HG02938 (cell line): Measurements from ENCODE around the gene S100A7A.
"Not testable (repeated sequence)": the region's sequence is repeated elsewhere in the genome, so short reads cannot be mapped to it uniquely, and the experiment has no call there.

Experiments
- ATAC-seq: cut with Tn5 transposase; IDR thresholded peaks from one replicate; pipeline ENCODE4 v1.9.1; 2021; ENCODE audit warnings: mild to moderate bottlenecking, moderate library complexity; ENCODE audit not compliant: unreplicated experiment

S100A7A gene

DNA sequence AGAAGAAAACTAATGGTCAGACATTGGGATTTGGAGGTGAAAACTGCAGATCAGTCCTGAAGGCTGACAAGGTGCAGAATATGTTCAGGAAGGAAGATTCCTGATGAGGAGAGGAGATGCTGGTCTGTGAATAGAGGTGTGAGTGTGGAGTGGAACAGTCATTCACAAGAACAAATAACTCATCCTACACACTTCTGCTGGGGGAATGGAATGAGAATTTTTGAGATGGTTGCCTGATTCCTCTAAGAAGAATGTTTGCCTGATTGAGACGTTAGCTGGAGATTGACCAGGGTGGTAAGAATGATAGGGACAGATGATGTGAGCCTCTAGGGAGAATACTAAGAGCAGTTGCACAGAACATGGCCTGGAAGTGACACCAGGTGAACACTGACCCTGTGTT lies 40.1 kb downstream of the S100A7A start:
- no peak for ATAC-seq

DNA sequence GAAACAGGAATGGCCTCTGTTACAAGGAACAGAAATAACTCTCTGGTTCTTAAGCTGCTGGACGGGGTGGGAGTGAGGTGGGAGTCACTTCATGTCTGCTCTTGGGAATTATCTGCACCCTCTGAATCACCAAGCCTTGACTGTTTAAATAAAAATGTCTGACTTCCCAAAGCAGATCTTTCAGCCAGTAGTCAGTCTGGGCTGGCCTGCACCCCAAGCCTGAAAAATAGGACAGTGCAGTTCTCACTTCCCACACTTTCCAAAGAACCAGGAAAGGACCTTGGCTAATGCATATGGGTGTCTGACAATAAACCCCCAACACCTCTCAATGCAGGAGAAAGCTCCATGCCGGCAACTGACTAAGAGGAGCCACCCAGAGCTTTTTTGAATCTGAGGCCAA lies 43.3 kb downstream of the S100A7A start:
- no peak for ATAC-seq

DNA sequence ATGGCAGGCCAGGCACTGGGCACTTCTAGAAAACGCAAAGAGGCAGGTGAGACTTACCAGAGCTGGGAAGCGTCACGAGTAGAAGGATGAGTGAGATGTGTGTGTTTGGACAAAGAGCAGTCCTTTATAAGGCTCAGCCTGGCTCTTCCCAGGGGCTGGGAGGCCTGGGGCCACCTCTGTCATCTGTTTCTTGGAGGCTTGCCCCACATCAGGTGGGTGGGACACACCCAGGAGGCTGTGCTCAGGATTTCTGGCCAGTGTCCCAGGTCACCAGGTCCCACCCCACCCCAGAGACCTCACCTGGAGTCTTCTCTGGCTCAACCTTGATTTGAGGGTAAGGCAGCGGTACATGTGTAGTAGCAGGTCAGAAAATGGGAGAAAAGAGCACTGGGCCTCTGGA lies 44.2 kb downstream of the S100A7A start, which contains the start of gene S100A7:
S100A7 (minus strand) TSS at position 101 of the 400 bp plus-strand sequence. CDS start 1,638 bp downstream, outside the sequence.
- ATAC-seq, result no peak

DNA sequence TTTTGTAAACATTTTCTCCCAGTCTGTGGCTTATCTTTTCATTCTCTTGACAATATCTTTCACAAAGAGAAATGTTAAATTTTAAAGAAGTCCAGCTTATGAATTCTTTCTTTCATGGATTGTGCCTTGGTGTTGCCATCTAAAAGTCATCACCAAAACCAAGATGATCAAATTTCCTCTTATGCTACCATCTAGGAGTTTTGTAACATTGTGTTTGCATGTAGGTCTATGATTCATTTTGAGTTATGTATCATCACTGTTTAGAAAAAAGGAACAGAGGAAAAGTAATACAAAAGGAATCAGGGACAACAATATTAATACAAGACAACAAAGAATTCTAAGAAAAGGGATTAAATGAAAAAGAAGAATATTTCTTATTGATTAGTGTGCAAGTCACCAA lies 46.4 kb downstream of the S100A7A start:
- ATAC-seq, result not testable (repeated sequence)

DNA sequence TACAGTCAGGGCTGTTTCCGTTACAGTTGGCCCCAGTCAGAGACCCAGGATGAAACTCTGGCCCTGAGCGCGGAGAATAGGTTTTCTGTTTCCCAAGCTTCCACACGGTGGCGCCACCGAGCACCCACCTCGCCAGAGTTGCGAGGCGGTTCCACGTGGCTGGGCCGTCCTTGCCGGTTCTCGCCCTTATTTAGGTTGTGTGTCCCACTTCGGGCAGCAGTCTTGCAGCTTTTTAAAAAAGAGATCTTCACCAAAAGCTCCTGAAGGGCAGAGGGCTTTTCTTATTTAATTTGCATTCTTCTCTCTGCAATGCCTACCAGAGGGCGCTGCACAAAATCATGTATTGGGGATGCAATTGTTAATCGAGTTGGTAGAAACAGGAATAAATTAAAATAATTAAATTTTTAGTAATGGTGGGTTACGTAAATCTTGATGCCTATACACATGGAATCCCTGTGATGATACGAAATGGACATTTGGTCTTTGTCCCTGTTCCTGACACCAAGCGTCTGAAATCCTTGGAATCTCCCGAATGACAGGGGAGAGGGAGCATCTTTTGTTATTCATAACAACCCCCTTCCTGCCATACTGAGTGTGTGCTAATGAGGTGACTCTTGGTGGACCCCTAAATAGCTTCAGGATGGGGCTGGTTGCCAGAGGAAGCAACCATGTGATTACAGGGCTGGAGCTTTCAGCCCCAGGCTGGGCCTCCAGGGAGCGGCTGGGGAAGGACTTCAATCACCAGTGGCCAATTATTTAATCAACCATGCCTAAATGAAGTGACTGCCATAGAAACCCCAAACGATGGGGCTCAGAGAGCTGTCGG lies 49.7 kb downstream of the S100A7A start:
- no peak for ATAC-seq

DNA sequence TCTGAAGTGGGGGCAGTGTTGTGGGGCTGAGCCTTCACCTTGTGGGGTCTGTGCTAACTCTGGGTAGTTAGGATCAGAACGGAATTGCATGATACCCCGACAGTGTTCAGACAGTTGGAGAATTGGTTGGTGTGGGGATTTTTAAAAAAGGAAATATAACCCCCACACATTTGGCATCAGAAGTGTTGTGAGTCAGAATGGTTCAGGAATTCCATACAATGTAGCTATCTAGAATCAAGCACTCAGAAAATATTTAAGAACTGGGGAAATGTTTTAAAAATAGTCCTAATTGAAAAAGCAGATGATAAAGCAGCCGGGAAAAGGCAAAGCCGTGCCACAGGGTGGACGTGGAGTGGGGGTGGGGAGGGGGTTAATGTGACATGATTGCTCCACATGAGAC lies 50.6 kb downstream of the S100A7A start:
- ATAC-seq, result no peak

DNA sequence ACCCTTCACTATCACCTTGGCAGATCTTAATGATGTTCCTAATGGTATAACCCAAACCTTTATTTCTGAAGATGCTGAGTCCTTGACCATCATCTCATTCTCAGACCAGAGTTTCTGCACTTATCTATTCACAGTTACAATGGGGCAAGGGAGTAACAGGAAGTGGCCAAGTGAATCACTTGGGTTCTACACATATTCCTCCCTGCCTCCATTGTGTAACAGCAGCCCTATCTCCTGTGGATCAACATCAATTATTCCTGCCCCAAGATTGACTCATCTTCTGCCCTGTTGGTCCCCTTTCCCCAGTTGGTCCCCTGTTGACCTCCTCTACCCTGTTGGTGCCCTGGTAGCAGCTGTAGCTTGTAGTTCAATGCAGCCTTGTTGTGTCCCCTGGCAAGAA lies 54.4 kb downstream of the S100A7A start:
- no peak for ATAC-seq
